Prostate gland (tissue), 2 donors: ENCODE data around the gene MICAL1. TPM values are rescaled to one million over a fixed set of nuclear protein-coding genes. Genes with fewer than 3 reads are reported as not detected.

Experiments used
- DNase-seq: peaks from one replicate; pipeline ENCODE4 v3.0.0-alpha.2; 2019; ENCODE audit warnings: low spot score
- H3K27ac ChIP-seq, 2 donors: fragments of 200-600 bp; sonication (generic); 2 replicates each; pipeline ENCODE4 v1.5.1; 2017 to 2019
- H3K27me3 ChIP-seq: fragments of 200-600 bp; sonication (generic); replicated peaks from 2 replicates; pipeline ENCODE4 v1.5.1; 2019; ENCODE audit not compliant: insufficient read depth
- H3K36me3 ChIP-seq, 2 donors: fragments of 200-600 bp; sonication (generic); 1 replicate in 1 of 2; 2 replicates in 1 of 2; pipeline versions ENCODE4 v1.5.1 to v1.8.1; 2017 to 2019
- H3K4me1 ChIP-seq: fragments of 200-600 bp; sonication (generic); replicated peaks from 2 replicates; pipeline ENCODE4 v1.5.1; 2019
- H3K4me3 ChIP-seq, 2 donors: fragments of 200-600 bp; sonication (generic); 2 replicates each; pipeline ENCODE4 v1.5.1; 2017 to 2019
- H3K9me3 ChIP-seq: fragments of 200-600 bp; sonication (generic); 2 replicates; pipeline ENCODE4 v1.5.1; 2017
- POLR2A ChIP-seq: fragments of 450-650 bp; IDR thresholded peaks from one replicate; pipeline ENCODE4 v1.6.1; 2016; ENCODE audit warnings: antibody characterized with exemption, mild to moderate bottlenecking
- POLR2AphosphoS5 ChIP-seq: sonication (generic); formaldehyde crosslinking; IDR thresholded peaks from one replicate; pipeline ENCODE4 v1.6.1; 2017; ENCODE audit warnings: antibody characterized with exemption
- WGBS: methylation state at CpG from one replicate; pipeline ENCODE4 v1.1.5; 2018; 5-methylcytosine and 5-hydroxymethylcytosine counted together
- intact Hi-C: fragments of 100-400 bp; cut with DNase I; formaldehyde crosslinking; loops from one replicate; pipeline ENCODE4 v1.14.2; 2022
- total RNA-seq, 2 donors: library from RNA; depleted of rRNA; stranded (reverse); fragments of >200 nt; gene quantifications; one replicate each; pipeline ENCODE4 v1.1.0, GENCODE V29; 2016
- TF ChIP-seq, protein P1 (sequence below), 4 experiments: fragments of 200-600 bp in 2 of 4; fragments of 450-650 bp in 2 of 4; sonication (generic) in 2 of 4; IDR thresholded peaks; 1 replicate in 3 of 4; 2 replicates in 1 of 4; pipeline ENCODE4 v1.5.1; 2016 to 2019; ENCODE audit warnings: antibody characterized with exemption in 4 of 4, mild to moderate bottlenecking in 2 of 4, moderate library complexity in 2 of 4

Gene MICAL1
- total RNA-seq, 2 donors from 2014 or later = 13.9 to 55.4 TPM

DNA sequence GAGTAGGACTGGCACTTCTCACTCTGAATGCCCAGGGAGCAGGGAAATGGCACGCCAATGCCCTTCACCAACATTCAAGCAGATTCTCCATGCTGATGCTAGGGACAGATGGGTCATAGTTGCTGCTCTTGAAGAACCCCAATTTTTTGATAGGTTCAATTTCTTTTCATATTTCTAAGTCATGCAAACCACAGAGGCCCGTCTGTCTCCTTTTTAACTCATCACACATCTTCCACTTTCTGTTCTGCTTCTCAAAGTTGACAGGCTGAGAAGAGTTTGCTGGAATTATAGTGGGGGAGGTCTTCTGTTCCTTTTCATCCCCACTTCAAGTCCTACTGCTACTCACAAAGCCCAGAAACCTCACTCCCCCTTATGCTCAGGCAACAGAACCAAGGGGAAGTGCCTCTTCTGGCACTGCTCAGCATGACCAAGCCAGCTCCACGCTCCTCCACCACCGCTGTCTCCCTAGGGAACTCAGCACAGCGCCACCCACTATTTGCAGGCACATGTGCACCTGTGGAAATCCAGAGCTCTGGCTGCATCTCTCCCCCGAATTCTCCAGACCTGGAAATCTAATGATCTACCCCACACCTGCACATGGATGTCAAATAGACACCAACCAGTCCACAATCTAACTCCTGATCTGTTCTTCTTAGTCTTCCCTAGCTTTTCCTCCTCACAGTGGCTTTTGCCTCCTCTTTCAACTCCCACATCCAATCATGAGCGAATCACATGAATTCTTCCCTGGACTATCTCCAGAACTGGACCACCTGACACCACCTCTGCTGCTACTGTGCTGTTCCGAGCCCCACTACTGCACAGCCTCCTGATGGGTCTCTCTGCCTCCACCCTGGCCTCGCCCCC is 16.8 kb upstream of the MICAL1 start:
- no peaks in the 10 kb centered on the region for H3K9me3 ChIP-seq
- WGBS = 94% methylated on average over 9 of the region's 9 CpGs
- intact Hi-C loops = no loop called here
- H3K27me3 ChIP-seq = no peaks in the 10 kb centered on the region
- no peak overlapping the region for H3K27ac ChIP-seq
- H3K4me3 ChIP-seq = no peak overlapping the region
- TF ChIP-seq POLR2A = no peak
- TF ChIP-seq, protein P1, sequence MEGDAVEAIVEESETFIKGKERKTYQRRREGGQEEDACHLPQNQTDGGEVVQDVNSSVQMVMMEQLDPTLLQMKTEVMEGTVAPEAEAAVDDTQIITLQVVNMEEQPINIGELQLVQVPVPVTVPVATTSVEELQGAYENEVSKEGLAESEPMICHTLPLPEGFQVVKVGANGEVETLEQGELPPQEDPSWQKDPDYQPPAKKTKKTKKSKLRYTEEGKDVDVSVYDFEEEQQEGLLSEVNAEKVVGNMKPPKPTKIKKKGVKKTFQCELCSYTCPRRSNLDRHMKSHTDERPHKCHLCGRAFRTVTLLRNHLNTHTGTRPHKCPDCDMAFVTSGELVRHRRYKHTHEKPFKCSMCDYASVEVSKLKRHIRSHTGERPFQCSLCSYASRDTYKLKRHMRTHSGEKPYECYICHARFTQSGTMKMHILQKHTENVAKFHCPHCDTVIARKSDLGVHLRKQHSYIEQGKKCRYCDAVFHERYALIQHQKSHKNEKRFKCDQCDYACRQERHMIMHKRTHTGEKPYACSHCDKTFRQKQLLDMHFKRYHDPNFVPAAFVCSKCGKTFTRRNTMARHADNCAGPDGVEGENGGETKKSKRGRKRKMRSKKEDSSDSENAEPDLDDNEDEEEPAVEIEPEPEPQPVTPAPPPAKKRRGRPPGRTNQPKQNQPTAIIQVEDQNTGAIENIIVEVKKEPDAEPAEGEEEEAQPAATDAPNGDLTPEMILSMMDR (IDR thresholded peaks at IDR 0.05) = no peak
- TF ChIP-seq POLR2AphosphoS5 = no peak
- H3K4me1 ChIP-seq = no peaks in the 10 kb centered on the region
- DNase-seq = no peak
- H3K36me3 ChIP-seq = peaks cover 0 to 7% of the 10 kb centered on the region in 2 donors

DNA sequence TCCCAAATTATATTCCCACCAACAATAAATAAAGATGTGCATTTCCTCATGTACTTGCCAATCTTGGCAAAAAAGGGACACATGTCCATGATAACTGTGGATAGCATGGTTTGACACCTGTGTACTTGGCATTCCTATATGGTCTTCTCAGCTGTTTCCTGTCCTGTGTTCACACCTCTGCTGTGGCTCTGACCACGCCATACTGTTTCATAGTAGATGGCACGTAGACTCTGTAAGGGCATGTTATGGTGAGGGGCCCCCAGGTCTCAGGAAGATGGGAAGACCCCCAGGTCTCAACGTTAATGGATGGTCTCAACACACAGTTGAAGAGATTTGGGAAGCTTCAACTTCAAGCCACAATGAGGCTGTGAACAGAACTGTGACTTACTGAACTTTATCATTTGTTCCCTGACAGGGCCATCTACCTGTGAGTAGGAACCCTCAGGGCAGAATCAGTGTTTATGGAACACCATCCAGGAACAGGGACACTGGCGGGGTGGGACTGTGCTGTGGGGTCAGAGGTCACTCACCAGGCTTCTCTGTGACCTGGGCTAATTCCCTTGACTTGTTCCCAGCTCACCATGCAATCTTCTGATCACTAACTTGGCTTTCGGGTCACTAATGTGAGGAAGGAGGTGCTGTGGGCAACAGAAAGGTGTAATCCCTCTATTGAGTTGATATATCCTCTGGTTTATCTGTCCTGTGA is 15.7 kb upstream of the MICAL1 start:
- H3K4me3 ChIP-seq = no peak overlapping the region
- no peaks in the 10 kb centered on the region for H3K4me1 ChIP-seq
- no peaks in the 10 kb centered on the region for H3K27me3 ChIP-seq
- no peak overlapping the region for H3K27ac ChIP-seq
- DNase-seq = no peak
- TF ChIP-seq POLR2A (no peak), POLR2AphosphoS5 (no peak)
- TF ChIP-seq, protein P1 (IDR thresholded peaks at IDR 0.05) = no peak
- peaks cover 0 to 7% of the 10 kb centered on the region in 2 donors for H3K36me3 ChIP-seq
- WGBS = 88% methylated on average over 5 of the region's 5 CpGs
- intact Hi-C loops = no loop called here
- H3K9me3 ChIP-seq = no peaks in the 10 kb centered on the region

DNA sequence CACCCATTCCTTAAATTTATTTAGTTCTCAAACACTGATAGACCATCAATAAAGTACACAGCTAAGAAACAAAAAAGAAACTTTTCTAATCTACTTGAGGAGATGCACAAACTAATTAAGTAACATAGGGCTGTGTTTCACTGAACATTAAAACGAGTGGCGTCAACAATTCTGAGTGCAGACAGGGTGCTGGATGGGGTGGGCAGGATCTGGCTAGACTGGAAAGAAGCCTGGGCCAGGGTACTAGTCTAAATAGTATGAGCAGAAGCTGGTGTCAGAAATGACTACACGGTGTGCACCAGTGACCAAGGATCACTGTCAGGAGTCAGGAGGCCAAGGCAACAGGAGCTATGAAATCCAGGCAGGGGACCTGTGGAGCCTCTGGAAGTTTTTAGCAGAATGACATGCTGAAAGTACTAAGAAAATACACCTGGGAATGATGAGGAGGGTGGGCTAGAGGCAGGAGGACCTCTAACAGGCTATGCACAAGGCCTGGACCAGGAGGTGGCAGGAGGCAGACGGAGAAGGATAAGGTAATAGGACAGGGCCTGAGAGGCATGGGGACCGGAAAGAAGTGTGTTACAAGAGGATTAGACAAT is 14.1 kb upstream of the MICAL1 start:
- Histone ChIP-seq H3K27ac (no peak overlapping the region), H3K4me3 (no peak overlapping the region), H3K27me3 (no peaks in the 10 kb centered on the region), H3K4me1 (no peaks in the 10 kb centered on the region), H3K9me3 (no peaks in the 10 kb centered on the region), H3K36me3 (peaks cover 0 to 7% of the 10 kb centered on the region in 2 donors)
- DNase-seq = no peak
- intact Hi-C loops = no loop called here
- WGBS = over 99% methylated on average over 5 of the region's 5 CpGs
- TF ChIP-seq, protein P1 (IDR thresholded peaks at IDR 0.05) = no peak
- no peak for TF ChIP-seq POLR2AphosphoS5
- TF ChIP-seq POLR2A = no peak

DNA sequence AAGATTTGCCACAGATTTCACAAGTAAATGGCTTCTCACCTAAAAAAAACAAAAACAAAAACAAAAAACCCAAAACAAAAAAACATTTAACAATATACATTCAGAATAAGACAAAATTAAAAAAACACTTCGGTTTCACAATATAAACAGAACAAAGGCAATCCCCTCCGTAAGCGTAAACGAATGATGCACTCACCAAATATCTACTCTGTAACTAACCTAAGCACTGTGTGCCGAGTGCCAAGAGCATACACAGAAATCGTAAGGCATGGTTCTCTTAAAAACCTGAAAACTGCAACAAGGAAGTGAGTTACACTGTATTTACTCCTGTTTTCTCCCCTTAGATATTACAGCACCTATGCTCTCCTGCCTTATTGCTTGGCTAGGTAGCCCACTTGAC is 12.1 kb upstream of the MICAL1 start:
- Histone ChIP-seq H3K27ac (no peak overlapping the region), H3K4me1 (no peaks in the 10 kb centered on the region), H3K9me3 (no peaks in the 10 kb centered on the region), H3K36me3 (peaks cover 0 to 7% of the 10 kb centered on the region in 2 donors), H3K27me3 (no peaks in the 10 kb centered on the region), H3K4me3 (no peak overlapping the region)
- 88% methylated on average over 6 of the region's 6 CpGs for WGBS
- TF ChIP-seq POLR2AphosphoS5 = no peak
- TF ChIP-seq, protein P1 (IDR thresholded peaks at IDR 0.05) = no peak
- no peak for TF ChIP-seq POLR2A
- DNase-seq = no peak
- intact Hi-C loops = no loop called here
